HPDE6-E6E7 (cell line): ENCODE measurements around the gene RPL7A.
"Not testable (repeated sequence)": the region's sequence is repeated elsewhere in the genome, so short reads cannot be mapped to it uniquely, and the experiment has no call there.

ENCODE experiments used
- DNase-seq: peaks from one replicate; pipeline ENCODE4 v3.0.0; 2011; ENCODE audit warnings: missing footprints; ENCODE audit errors: extremely low spot score

RPL7A gene

GRCh38 chr9:133387680-133388079 lies 39.7 kb downstream of the RPL7A start:
- peak; percentile 51 for DNase-seq

GRCh38 chr9:133389025-133389557 lies 41.1 kb downstream of the RPL7A start:
- no peak for DNase-seq

GRCh38 chr9:133389562-133389961 lies 41.5 kb downstream of the RPL7A start:
- no peak for DNase-seq

- no peak for DNase-seq
These were observed 42.7 kb downstream of the RPL7A start for GRCh38 chr9:133390713-133391112.

- DNase-seq, result not testable (repeated sequence)
These were observed 43.4 kb downstream of the RPL7A start for GRCh38 chr9:133391449-133391848.

- DNase-seq, result not testable (repeated sequence)
These were observed 44.3 kb downstream of the RPL7A start for GRCh38 chr9:133392308-133392707.

GRCh38 chr9:133393399-133393798 lies 45.4 kb downstream of the RPL7A start:
- DNase-seq, result no peak

GRCh38 chr9:133394687-133395271 lies 46.8 kb downstream of the RPL7A start:
- DNase-seq, result no peak

GRCh38 chr9:133396952-133397351 lies 48.9 kb downstream of the RPL7A start:
- no peak for DNase-seq

- no peak for DNase-seq
These were observed 49.4 kb downstream of the RPL7A start for GRCh38 chr9:133397370-133397769.

- DNase-seq, result no peak
These were observed 49.9 kb downstream of the RPL7A start for GRCh38 chr9:133397895-133398294.

GRCh38 chr9:133400292-133400691 lies 52.3 kb downstream of the RPL7A start:
- no peak for DNase-seq
